K562 (cell line): Measurements from ENCODE around the gene PRKAR1B. TPM values are rescaled to one million over a fixed set of nuclear protein-coding genes. Genes with fewer than 3 reads are reported as not detected.

ENCODE experiments used
- ATF6 ChIP-seq: sonication (generic); formaldehyde crosslinking; IDR thresholded peaks from 2 replicates; pipeline ENCODE4 v1.4.0; 2020; ENCODE audit warnings: mild to moderate bottlenecking, missing genetic modification reagents
- BDP1 ChIP-seq: IDR thresholded peaks from 3 replicates; pipeline ENCODE4 v1.6.1; 2011; ENCODE audit not compliant: insufficient read length, insufficient read depth
- BMI1 ChIP-seq: fragments of 150-350 bp; IDR thresholded peaks from 2 replicates; pipeline ENCODE4 v1.6.1; 2014; ENCODE audit warnings: low read length
- CEBPB ChIP-seq: fragments of 450-650 bp; IDR thresholded peaks from 2 replicates; pipeline ENCODE4 v1.6.1; 2016; ENCODE audit warnings: missing genetic modification characterization, missing compliant biosample characterization
- HES1 ChIP-seq: fragments of 450-650 bp; IDR thresholded peaks from 2 replicates; pipeline ENCODE4 v1.6.1; 2016; ENCODE audit warnings: low read depth, mild to moderate bottlenecking, moderate library complexity
- HIVEP1 ChIP-seq: fragments of 250-450 bp; sonication (Bioruptor Pico); IDR thresholded peaks from 2 replicates; pipeline ENCODE4 v1.4.0; 2020; ENCODE audit warnings: mild to moderate bottlenecking
- HMBOX1 ChIP-seq: sonication (generic); IDR thresholded peaks from 2 replicates; pipeline ENCODE4 v1.6.1; 2016
- ILK ChIP-seq: fragments of 450-650 bp; IDR thresholded peaks from 2 replicates; pipeline ENCODE4 v1.6.1; 2016; ENCODE audit warnings: missing genetic modification characterization, low read depth, mild to moderate bottlenecking, missing compliant biosample characterization, moderate library complexity, borderline replicate concordance
- MTA1 ChIP-seq: fragments of 450-650 bp; IDR thresholded peaks from 2 replicates; pipeline ENCODE4 v1.6.1; 2017; ENCODE audit warnings: borderline replicate concordance
- PHB2 ChIP-seq: fragments of 450-650 bp; IDR thresholded peaks from 2 replicates; pipeline ENCODE4 v1.6.1; 2017; ENCODE audit warnings: low read depth
- RFX1 ChIP-seq: fragments of 450-650 bp; IDR thresholded peaks from 2 replicates; pipeline ENCODE4 v1.6.1; 2016; ENCODE audit warnings: mild to moderate bottlenecking, moderate library complexity
- SNAPC5 ChIP-seq: fragments of 250-450 bp; sonication (Bioruptor Pico); IDR thresholded peaks from 2 replicates; pipeline ENCODE4 v1.8.0; 2021; ENCODE audit warnings: moderate library complexity, mild to moderate bottlenecking, inconsistent platforms
- USF1 ChIP-seq: sonication (generic); formaldehyde crosslinking; IDR thresholded peaks from 2 replicates; pipeline ENCODE4 v1.9.0; 2022; ENCODE audit warnings: mild to moderate bottlenecking, missing genetic modification reagents
- YY1 ChIP-seq, 3 experiments: IDR thresholded peaks; 2 replicates each; pipeline ENCODE4 v1.6.1; 2011; ENCODE audit warnings: low read length in 2 of 3, mild to moderate bottlenecking in 2 of 3, moderate library complexity in 2 of 3, borderline replicate concordance in 1 of 3, control low read depth in 1 of 3, low read depth in 1 of 3; ENCODE audit not compliant: insufficient read depth in 3 of 3, insufficient replicate concordance in 2 of 3, control insufficient read depth in 1 of 3, insufficient read length in 1 of 3; ENCODE audit errors: extremely low read depth in 1 of 3
- ZBTB33 ChIP-seq: sonication (generic); formaldehyde crosslinking; IDR thresholded peaks from 2 replicates; pipeline ENCODE4 v1.8.1; 2023; ENCODE audit warnings: mild to moderate bottlenecking, missing genetic modification reagents
- ZBTB43 ChIP-seq: sonication (generic); formaldehyde crosslinking; IDR thresholded peaks from 2 replicates; pipeline ENCODE4 v1.8.0; 2023; ENCODE audit warnings: mild to moderate bottlenecking, missing genetic modification reagents
- ZNF140 ChIP-seq: fragments of 250-450 bp; sonication (Bioruptor Pico); IDR thresholded peaks from 2 replicates; pipeline ENCODE4 v1.8.0; 2021; ENCODE audit warnings: moderate library complexity, mild to moderate bottlenecking, inconsistent platforms
- ZNF766 ChIP-seq: fragments of 200-800 bp; sonication (Bioruptor generic); conservative IDR thresholded peaks from 2 replicates; pipeline ENCODE4 v1.6.1; 2016; ENCODE audit warnings: missing genetic modification characterization, missing compliant biosample characterization
- ZNF780A ChIP-seq: fragments of 250-450 bp; sonication (Bioruptor Pico); IDR thresholded peaks from 2 replicates; pipeline ENCODE4 v1.5.0; 2021; ENCODE audit warnings: mild to moderate bottlenecking
- polyA plus RNA-seq, 8 experiments: library from polyadenylated mRNA; depleted of rRNA in 4 of 8; stranded (reverse) in 5 of 8; unstranded in 3 of 8; fragments of >200 nt; fragmentation: Nextera tagmentation in 2 of 8; fragmentation: Illumina TruSeq in 1 of 8; extraction: Ambion mirVana in 2 of 8; extraction: Trizol in 1 of 8; gene quantifications; 2 replicates each; pipeline versions ENCODE4 v1.2.1 to v1.2.3, GENCODE V29; 2011 to 2014; ENCODE audit warnings: inconsistent platforms in 1 of 8, missing spikeins in 1 of 8
- total RNA-seq, 7 experiments: library from RNA; depleted of rRNA in 6 of 7; stranded (reverse); fragments of >200 nt in 6 of 7; fragmentation: Illumina TruSeq in 2 of 7; extraction: Trizol in 2 of 7; gene quantifications; 2 replicates each; pipeline versions ENCODE4 v1.2.1 to v1.2.3, GENCODE V29; 2011 to 2021; ENCODE audit warnings: low replicate concordance in 1 of 7

Gene PRKAR1B
- total and polyA plus RNA-seq, 9 of the 15 experiments (the other 6 are each of a cell fraction or from before 2014, with no cell fraction given) = 0.99 to 30.5 (median 12.7) TPM

- TF ChIP-seq ZNF766 (CRISPR knock-in tag) (no peak), HIVEP1 (CRISPR knock-in tag) (no peak), ILK (tag) (no peak), HMBOX1 (no peak), MTA1 (no peak), USF1 (CRISPR knock-in tag) (peak; percentile 84), PHB2 (no peak), ATF6 (CRISPR knock-in tag) (no peak), HES1 (no peak), CEBPB (tag) (no peak), ZBTB43 (no peak), BMI1 (no peak), ZNF780A (no peak), BDP1 (no peak), YY1 (IDR thresholded peaks at IDR 0.05; ENCODE audit: borderline replicate concordance in 1 of 3, control insufficient read depth in 1 of 3, extremely low read depth in 1 of 3, insufficient read depth in 3 of 3, insufficient read length in 1 of 3, insufficient replicate concordance in 2 of 3, low read depth in 1 of 3, low read length in 2 of 3) (no peak), RFX1 (no peak), ZBTB33 (no peak), ZNF140 (CRISPR knock-in tag) (no peak), SNAPC5 (no peak)
These were observed 204.8 kb downstream of the PRKAR1B start (continued) for GRCh38 chr7:522071-522950.
